Measurements from ENCODE around the gene PEX26.

Gene PEX26

DNA sequence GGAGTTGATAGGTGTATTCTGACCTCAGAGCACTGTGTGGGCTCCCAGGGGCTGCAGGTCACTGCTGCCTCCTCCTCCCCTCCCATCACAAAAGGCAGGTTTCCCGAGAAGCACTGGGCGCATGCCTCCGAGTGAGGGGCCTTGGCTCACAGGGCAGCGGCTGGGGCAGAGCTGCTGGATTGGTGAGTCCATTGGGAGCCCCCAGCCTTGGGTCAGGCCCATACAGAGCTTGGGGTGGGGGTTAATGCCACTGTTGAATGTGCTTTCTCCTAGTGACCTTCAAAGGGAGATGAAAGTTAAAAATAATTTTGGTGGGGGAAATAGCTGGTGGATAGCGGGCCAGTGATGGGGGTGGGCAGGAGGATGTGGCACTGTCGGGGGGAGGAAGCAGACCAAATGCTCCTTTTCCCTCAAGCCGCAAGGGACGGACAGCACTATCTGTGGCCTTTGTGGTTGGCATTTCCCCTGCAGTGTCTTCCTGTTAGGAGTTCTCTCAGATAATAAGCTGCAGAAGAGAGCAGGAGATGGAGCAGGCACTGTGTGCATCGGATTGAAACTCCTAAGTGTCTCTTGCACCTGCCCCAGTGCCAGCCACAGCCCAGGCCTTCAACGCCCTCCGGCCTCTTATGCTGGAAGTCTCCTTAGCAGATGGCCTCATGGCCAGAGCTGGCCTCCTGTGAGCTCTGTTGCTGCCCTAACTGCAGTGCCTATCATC is 36.0 kb downstream of the PEX26 start:
- no peak overlapping the region for H3K27ac ChIP-seq (ENCODE audit: low read length)
- H3K4me3 ChIP-seq (ENCODE audit: low read depth in 1 of 2, low read length in 2 of 2), result no peak overlapping the region
- no peak overlapping the region for H2AFZ ChIP-seq (ENCODE audit: low read depth, low read length)
- TF ChIP-seq, protein P1, sequence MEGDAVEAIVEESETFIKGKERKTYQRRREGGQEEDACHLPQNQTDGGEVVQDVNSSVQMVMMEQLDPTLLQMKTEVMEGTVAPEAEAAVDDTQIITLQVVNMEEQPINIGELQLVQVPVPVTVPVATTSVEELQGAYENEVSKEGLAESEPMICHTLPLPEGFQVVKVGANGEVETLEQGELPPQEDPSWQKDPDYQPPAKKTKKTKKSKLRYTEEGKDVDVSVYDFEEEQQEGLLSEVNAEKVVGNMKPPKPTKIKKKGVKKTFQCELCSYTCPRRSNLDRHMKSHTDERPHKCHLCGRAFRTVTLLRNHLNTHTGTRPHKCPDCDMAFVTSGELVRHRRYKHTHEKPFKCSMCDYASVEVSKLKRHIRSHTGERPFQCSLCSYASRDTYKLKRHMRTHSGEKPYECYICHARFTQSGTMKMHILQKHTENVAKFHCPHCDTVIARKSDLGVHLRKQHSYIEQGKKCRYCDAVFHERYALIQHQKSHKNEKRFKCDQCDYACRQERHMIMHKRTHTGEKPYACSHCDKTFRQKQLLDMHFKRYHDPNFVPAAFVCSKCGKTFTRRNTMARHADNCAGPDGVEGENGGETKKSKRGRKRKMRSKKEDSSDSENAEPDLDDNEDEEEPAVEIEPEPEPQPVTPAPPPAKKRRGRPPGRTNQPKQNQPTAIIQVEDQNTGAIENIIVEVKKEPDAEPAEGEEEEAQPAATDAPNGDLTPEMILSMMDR (IDR thresholded peaks at IDR 0.05; ENCODE audit: borderline replicate concordance, extremely low read depth, low read length, poor library complexity, severe bottlenecking), result no peak
- TF ChIP-seq EZH2 (IDR thresholded peaks at IDR 0.05; ENCODE audit: borderline replicate concordance, low read depth, low read length, severe bottlenecking), result no peak
- peak; percentile 35; the same call in 1 of the 3 replicates for ATAC-seq (ENCODE audit: insufficient read depth, low read depth)
- no peaks in the 10 kb centered on the region for H3K36me3 ChIP-seq (ENCODE audit: insufficient read depth, low read length)
- no peak overlapping the region for H3K9ac ChIP-seq (ENCODE audit: low read depth, low read length)
- no peak for DNase-seq
- peaks cover 13% of the 10 kb centered on the region for H3K4me1 ChIP-seq (ENCODE audit: insufficient read depth, low read length)
- no peak overlapping the region for H3K4me2 ChIP-seq (ENCODE audit: insufficient read depth, low read length)
- H4K20me1 ChIP-seq (ENCODE audit: insufficient read depth, low read length), result 0 out of 2 replicates have a peak, but pooled peaks cover 7% of the 10 kb centered on the region
- H3K27me3 ChIP-seq (ENCODE audit: insufficient read depth, low read length, poor library complexity), result peaks cover 13% of the 10 kb centered on the region
- no peaks in the 10 kb centered on the region for H3K79me2 ChIP-seq (ENCODE audit: insufficient read depth, low read length)
- H3K9me3 ChIP-seq (ENCODE audit: insufficient read depth, low read length, severe bottlenecking), result no peaks in the 10 kb centered on the region

DNA sequence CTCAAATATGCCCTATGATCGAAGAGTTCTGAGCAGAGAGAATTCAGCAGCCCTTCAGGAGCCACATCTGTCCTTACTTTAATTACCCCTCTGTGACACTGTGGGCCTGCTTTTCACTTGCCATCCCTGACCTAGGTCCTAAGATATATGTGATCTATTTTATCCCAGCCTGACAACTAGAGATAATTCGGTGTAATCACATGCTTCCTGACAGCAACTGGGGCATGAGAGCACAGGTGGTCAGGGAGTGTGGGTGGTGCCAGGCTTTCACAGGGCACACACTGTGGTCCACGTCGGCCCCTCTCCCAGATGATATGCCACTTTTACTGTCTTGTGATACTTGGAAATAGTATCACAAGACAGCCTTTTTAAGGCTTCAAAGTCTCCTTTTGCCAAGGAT is 36.7 kb downstream of the PEX26 start:
- Histone ChIP-seq H4K20me1 (ENCODE audit: insufficient read depth, low read length) (0 out of 2 replicates have a peak, but pooled peaks cover 5% of the 10 kb centered on the region), H3K9ac (ENCODE audit: low read depth, low read length) (no peak overlapping the region), H3K27me3 (ENCODE audit: insufficient read depth, low read length, poor library complexity) (peaks cover 13% of the 10 kb centered on the region), H3K79me2 (ENCODE audit: insufficient read depth, low read length) (no peaks in the 10 kb centered on the region), H2AFZ (ENCODE audit: low read depth, low read length) (no peak overlapping the region), H3K4me2 (ENCODE audit: insufficient read depth, low read length) (no peak overlapping the region), H3K9me3 (ENCODE audit: insufficient read depth, low read length, severe bottlenecking) (no peaks in the 10 kb centered on the region), H3K4me1 (ENCODE audit: insufficient read depth, low read length) (peaks cover 13% of the 10 kb centered on the region), H3K4me3 (ENCODE audit: low read depth in 1 of 2, low read length in 2 of 2) (no peak overlapping the region), H3K36me3 (ENCODE audit: insufficient read depth, low read length) (no peaks in the 10 kb centered on the region), H3K27ac (ENCODE audit: low read length) (no peak overlapping the region)
- no peak for ATAC-seq (ENCODE audit: insufficient read depth, low read depth)
- TF ChIP-seq EZH2 (IDR thresholded peaks at IDR 0.05; ENCODE audit: borderline replicate concordance, low read depth, low read length, severe bottlenecking), result no peak
- TF ChIP-seq, protein P1 (IDR thresholded peaks at IDR 0.05; ENCODE audit: borderline replicate concordance, extremely low read depth, low read length, poor library complexity, severe bottlenecking), result no peak
- no peak for DNase-seq

DNA sequence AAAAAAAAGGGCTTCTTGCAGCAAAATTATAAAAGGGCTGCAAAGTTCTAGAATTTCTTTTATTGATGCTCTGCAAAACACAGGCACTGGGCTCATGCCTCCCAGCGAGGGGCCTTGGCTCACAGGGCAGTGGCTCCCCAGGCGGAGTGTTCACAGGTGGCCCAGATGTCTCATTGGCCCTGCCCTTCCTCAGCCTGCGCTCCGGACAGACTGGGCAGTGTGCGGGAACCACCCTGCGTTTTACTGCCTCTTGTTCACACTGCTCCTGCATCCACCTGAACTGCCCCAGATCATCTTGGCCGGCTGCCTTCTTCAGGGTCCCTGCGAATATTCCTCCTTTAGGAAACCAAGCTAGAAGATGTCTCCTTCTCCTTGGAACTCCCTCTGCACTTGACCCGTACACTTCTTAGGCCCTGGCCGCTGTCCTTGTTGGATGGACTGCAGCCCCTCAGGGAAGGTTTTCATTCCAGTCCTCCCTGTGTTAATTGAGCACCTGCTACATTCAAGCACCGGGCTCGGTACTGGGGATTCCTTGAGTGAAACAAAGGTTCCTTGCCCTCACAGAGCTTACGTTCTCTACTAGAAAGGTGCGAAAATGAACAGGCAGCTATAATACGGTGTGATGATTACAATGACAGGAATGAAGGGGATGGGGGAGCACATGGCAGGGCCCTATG is 37.3 kb downstream of the PEX26 start:
- Histone ChIP-seq H3K27ac (ENCODE audit: low read length) (no peak overlapping the region), H2AFZ (ENCODE audit: low read depth, low read length) (no peak overlapping the region), H3K4me3 (ENCODE audit: low read depth in 1 of 2, low read length in 2 of 2) (no peak overlapping the region), H3K27me3 (ENCODE audit: insufficient read depth, low read length, poor library complexity) (peaks cover 11% of the 10 kb centered on the region), H3K36me3 (ENCODE audit: insufficient read depth, low read length) (no peaks in the 10 kb centered on the region), H3K9ac (ENCODE audit: low read depth, low read length) (no peak overlapping the region), H4K20me1 (ENCODE audit: insufficient read depth, low read length) (no peaks in the 10 kb centered on the region), H3K4me1 (ENCODE audit: insufficient read depth, low read length) (peaks cover 8% of the 10 kb centered on the region), H3K9me3 (ENCODE audit: insufficient read depth, low read length, severe bottlenecking) (no peaks in the 10 kb centered on the region), H3K79me2 (ENCODE audit: insufficient read depth, low read length) (no peaks in the 10 kb centered on the region), H3K4me2 (ENCODE audit: insufficient read depth, low read length) (no peak overlapping the region)
- TF ChIP-seq EZH2 (IDR thresholded peaks at IDR 0.05; ENCODE audit: borderline replicate concordance, low read depth, low read length, severe bottlenecking), result no peak
- TF ChIP-seq, protein P1 (IDR thresholded peaks at IDR 0.05; ENCODE audit: borderline replicate concordance, extremely low read depth, low read length, poor library complexity, severe bottlenecking), result no peak
- ATAC-seq (ENCODE audit: insufficient read depth, low read depth) (no peak), DNase-seq (no peak)

Measured in DND-41 (cell line).